ENCODE data around the gene G6PC3. TPM values are rescaled to one million over a fixed set of nuclear protein-coding genes. Genes with fewer than 3 reads are reported as not detected.
"Not testable (repeated sequence)": the region's sequence is repeated elsewhere in the genome, so short reads cannot be mapped to it uniquely, and the experiment has no call there.

The G6PC3 gene
- total RNA-seq, 1 donor, result 38.9 TPM

DNA sequence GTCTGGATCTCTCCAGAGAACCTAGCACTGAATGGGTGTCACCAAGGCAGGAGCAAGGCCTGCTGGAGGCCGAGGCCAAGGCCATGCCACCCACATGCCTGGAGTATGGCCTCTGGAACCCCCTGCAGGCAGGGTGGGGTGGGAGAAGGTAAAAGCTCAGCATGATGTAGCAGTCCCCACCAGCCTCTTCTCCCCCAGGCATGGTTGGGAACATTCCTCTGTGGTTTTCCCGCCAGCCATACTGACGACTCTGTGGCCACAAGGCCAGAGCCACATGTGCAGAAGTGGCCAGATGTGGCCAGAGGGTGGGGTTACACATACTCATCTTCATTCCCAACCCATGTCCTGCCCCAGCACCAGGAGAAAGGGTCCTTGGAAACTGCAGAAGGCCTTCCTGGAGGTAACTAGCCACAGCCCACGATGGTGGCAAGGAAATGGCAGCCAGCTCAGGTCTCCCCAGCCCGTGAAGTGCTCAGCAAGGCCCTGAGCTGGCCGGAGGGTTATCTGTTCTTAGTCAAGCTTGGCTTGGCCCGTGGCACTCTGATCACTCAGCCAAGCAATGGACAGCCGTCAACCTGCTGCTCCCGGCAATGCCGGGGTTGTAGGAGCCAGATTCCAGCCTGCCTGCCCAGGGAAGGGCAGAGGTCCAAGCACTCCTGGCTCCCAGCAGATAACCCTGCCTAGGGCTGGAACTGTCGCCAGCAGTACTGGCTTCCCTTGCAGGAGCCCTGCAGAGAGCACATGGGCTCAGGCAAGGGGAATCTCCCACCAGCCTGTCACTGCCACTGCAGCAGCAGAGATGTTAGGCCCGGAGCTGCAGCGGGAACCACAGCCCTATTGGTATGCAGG is 26.8 kb downstream of the G6PC3 start:
- no peak overlapping the region for H3K4me3 ChIP-seq (ENCODE audit: low read depth, low read length)
- peak; percentile 43 for DNase-seq (ENCODE audit: low read depth)
- TF ChIP-seq, protein P1, sequence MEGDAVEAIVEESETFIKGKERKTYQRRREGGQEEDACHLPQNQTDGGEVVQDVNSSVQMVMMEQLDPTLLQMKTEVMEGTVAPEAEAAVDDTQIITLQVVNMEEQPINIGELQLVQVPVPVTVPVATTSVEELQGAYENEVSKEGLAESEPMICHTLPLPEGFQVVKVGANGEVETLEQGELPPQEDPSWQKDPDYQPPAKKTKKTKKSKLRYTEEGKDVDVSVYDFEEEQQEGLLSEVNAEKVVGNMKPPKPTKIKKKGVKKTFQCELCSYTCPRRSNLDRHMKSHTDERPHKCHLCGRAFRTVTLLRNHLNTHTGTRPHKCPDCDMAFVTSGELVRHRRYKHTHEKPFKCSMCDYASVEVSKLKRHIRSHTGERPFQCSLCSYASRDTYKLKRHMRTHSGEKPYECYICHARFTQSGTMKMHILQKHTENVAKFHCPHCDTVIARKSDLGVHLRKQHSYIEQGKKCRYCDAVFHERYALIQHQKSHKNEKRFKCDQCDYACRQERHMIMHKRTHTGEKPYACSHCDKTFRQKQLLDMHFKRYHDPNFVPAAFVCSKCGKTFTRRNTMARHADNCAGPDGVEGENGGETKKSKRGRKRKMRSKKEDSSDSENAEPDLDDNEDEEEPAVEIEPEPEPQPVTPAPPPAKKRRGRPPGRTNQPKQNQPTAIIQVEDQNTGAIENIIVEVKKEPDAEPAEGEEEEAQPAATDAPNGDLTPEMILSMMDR (IDR thresholded peaks at IDR 0.05; ENCODE audit: insufficient read depth, low read length), result no peak

DNA sequence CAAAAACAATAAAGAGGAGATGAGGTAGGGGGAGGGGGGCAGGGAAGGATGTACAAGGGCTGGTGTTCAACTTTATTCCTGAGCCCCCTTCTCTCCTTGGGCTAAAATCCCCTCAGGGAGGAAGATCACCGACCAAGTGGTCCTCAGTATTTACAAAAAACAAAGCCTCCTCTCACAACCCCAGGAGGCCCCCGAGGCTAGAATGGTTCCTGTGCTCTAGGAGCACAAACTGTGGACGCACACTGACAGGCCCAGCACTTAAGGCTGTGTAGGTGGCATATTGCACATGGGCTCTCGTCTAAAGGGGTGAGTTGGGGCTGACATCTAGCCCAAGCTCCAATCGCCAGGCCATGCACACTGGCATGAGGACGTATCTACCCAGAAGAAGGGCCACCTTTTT is 31.3 kb downstream of the G6PC3 start:
- DNase-seq (ENCODE audit: low read depth), result not testable (repeated sequence)

DNA sequence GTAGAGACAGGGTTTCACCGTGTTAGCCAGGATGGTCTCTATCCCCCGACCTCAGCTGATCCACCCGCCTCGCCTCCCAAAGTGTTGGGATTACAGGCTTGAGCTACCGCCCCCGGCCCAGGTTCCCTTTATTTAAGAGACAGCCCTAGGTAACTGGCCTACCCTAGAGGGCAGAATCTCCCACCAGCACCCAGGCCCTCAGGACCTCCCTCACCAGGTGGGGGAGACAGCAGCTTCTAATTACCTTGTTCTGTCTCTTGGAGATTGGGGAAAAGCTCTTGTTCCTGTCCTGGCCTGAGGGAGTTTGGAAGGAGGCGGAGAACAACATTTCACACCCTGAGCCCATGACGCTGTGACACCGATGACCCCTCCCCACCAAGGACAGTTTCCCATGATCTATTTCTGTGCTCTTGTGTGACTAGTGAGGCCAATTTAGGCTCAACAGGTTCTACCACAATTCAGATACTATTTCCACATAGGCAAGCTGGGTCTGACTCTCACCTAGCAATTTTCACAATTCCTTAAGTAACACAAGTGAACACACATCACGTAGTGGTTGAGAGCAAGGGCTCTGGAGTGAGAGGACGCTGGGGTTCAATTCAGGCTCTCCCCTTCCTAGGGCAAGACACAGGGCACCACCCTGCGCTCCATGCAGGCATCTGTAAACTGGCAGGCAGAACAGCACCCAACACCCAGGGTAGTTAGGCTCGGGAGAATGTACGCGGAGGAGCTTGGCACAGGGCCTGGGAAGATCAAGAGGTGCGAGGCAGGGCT is 32.5 kb downstream of the G6PC3 start:
- no peak for DNase-seq (ENCODE audit: low read depth)
- no peak overlapping the region for H3K4me3 ChIP-seq (ENCODE audit: low read depth, low read length)
- TF ChIP-seq, protein P1 (IDR thresholded peaks at IDR 0.05; ENCODE audit: insufficient read depth, low read length), result no peak

More for the DNA sequence above, 31.3 kb downstream of the G6PC3 start:
- H3K4me3 ChIP-seq (ENCODE audit: low read depth, low read length), result not testable (repeated sequence)

DNA sequence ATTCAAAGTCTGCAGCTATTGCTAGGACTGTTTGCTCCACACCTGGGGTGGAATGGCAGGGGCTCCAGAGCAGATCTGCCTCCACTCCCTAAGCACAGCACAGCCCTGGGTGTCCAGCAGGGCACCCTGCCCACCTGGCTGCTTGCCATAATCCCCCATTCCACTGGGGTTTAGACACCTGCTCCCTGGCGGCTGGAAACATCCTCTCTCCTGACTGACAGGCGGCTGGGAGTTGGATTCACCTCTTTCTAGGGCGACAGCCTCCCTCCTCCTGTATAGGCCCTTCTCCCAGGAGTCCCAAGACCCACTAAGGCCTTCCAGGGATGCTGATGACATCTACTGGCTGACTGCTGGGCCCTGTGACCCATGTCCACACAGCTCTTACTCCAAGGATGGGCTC is 34.9 kb downstream of the G6PC3 start:
- TF ChIP-seq, protein P1 (IDR thresholded peaks at IDR 0.05; ENCODE audit: insufficient read depth, low read length), result no peak
- no peak for DNase-seq (ENCODE audit: low read depth)
- H3K4me3 ChIP-seq (ENCODE audit: low read depth, low read length), result no peak overlapping the region

DNA sequence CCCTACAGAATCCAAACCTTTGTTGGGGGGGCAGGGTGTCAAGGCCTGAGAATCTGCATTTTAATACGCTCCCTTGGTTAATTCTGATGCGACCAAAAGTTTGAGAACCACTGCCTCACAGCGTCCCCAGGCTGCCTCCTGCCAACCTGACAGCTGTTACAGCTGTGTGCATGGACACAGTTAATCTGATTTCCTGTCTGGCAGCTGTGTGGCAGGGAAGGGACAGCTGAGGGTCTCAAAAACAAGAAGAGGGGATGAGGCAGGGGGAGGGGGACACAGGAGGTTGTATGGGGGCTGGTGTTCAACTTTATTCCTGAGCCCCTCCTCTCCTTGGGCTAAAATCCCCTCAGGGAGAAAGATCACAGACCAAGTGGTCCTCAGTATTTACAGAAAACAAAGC is 35.4 kb downstream of the G6PC3 start:
- H3K4me3 ChIP-seq (ENCODE audit: low read depth, low read length), result no peak overlapping the region
- DNase-seq (ENCODE audit: low read depth), result no peak
- TF ChIP-seq, protein P1 (IDR thresholded peaks at IDR 0.05; ENCODE audit: insufficient read depth, low read length), result no peak

DNA sequence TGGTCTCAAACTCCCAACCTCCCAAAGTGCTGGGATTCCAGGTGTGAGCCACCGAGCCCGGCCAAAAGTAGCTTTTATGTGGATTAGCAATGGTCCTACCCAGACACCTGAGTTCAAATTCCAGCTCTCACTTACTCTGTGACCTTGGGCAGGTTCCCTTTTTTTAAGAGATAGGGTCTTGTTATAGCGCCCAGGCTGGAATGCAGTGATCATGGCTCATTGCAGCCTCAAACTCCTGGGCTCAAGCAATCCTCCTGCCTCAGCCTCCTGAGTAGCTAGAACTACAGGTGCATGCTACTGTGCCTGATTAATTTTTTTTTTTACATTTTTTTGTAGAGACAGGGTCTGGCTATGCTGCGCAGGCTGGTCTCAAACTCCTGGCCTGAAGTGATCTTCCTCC is 36.3 kb downstream of the G6PC3 start:
- TF ChIP-seq, protein P1 (IDR thresholded peaks at IDR 0.05; ENCODE audit: insufficient read depth, low read length), result no peak
- DNase-seq (ENCODE audit: low read depth), result no peak
- no peak overlapping the region for H3K4me3 ChIP-seq (ENCODE audit: low read depth, low read length)

Data from fibroblast of the aortic adventitia (primary cell).